COLO668 (cell line): Measurements from ENCODE around the gene CMC2.

Source experiments
- DNase-seq: peaks from one replicate; lab custom pipeline; 2025; ENCODE audit not compliant: unreplicated experiment; lab: John Stamatoyannopoulos, UW

The CMC2 gene

DNA sequence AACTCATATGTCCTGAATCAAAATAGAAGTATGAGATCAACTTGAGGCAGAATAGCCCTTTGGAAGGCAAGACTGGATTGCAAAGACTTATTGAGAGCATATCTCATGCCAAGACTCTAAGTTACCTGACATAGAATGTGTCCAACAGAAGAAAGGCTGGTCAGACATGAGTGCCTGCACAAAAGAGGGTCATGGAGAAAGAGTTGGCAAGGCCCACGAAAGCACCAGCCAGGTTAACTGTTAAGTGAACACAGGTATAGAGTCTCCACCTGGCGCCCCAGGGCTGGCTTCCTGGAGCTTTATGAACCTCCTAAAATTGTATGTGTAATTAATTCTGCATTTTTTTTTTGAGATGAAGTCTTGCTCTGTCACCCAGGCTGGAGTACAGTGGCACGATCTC, 71.0 kb downstream of the CMC2 start:
- DNase-seq: no peak

DNA sequence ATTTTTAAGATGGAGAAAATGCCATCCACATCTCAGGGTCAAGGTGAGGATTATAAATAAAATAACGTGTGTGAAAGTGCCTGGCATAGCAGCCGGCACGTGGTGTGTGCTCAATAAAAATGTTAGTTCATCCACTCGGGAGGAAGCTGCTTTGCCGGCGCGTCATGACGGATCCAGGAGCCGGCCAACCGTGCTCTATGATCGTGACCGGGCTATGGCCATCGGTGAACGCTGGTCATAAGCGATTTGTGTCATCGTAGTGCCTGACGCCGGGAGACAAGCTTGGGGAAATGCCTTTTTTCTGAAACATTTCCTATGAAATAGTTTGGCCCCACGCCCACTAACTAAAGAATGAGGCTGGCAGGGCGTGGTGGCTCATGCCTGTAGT, 74.0 kb downstream of the CMC2 start:
- DNase-seq: no peak

- peak; percentile 68 for DNase-seq
Observed at GRCh38 chr16:80931801-80932707, 74.6 kb downstream of the CMC2 start.

GRCh38 chr16:80924372-80924978, 82.2 kb downstream of the CMC2 start:
- peak; percentile 60 for DNase-seq

DNA sequence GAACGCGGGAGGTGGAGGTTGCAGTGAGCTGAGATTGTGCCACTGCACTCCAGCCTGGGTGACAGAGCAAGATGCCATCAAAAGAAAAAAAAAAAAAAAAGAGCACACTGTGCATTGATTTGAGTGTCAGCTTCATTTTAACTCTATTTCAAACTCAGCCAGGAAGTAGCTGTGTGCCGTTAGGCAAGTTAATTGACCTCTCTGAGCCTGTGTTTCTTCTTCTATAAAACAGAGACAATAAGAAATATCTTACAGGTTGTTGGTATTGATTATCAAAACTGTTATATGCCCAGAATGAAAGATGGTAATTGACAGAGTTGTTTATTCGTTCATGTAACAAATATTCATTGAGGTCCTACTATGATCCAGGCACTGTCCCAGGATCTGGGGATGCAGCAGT, 83.3 kb downstream of the CMC2 start:
- no peak for DNase-seq
